ENCODE data around the gene HUS1.
A peak's percentile ranks its signal among the peaks of the same experiment; 100 is the strongest.

The HUS1 gene

DNA sequence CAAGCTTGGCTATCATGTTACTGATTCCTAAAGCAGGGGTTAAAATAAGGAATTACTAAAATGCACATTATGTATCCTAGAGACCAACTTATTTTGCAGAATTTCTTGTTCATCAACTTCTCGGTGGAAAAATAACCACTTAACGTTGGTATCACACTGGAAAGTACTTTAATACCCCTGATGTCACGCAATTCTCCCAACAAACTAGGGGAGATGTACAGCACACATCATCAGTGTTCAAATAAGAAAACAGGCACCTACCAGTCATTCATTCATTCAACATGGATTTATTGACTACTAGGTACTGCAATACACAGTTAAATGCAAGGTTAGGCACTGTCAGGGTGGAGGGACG lies 648 bp downstream of the HUS1 start:
- no peak for DNase-seq

DNA sequence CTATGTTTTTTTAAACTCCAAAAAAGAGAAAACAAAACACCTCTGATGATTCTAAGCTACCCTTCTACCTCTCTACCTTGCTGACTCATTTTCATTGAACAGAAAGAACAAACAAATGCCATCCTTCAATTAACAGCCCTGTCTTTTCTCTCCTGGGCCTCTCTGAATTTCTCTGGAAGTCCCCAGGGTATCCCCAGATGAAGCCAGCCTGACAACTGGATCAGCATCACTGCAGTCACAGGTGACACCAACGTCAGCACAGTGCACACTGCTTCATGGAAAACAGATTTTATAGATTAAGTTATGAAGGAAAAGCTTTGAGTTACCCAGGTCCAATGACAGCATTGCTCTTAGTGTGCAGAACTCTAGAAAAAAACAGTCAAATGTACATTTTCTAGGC lies 5.7 kb downstream of the HUS1 start:
- no peak for DNase-seq

DNA sequence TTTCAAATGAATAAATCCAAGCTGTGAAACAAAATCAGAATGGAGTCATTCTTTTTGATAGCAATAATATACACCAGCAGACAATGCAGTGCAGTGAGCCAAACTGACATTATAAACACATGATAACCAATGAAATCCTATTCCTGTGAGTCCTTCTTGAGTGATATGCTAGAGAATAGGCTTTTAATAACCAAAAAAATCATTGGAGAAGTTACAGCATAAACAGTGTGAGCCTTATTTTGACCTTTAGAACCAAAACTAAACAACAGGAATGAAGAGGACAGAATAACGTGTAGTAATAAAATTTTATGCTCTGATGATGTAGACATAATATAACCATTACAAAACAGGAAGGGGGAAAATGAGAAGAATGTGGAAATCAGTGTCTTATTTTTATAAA lies 8.7 kb downstream of the HUS1 start:
- no peak for DNase-seq

DNA sequence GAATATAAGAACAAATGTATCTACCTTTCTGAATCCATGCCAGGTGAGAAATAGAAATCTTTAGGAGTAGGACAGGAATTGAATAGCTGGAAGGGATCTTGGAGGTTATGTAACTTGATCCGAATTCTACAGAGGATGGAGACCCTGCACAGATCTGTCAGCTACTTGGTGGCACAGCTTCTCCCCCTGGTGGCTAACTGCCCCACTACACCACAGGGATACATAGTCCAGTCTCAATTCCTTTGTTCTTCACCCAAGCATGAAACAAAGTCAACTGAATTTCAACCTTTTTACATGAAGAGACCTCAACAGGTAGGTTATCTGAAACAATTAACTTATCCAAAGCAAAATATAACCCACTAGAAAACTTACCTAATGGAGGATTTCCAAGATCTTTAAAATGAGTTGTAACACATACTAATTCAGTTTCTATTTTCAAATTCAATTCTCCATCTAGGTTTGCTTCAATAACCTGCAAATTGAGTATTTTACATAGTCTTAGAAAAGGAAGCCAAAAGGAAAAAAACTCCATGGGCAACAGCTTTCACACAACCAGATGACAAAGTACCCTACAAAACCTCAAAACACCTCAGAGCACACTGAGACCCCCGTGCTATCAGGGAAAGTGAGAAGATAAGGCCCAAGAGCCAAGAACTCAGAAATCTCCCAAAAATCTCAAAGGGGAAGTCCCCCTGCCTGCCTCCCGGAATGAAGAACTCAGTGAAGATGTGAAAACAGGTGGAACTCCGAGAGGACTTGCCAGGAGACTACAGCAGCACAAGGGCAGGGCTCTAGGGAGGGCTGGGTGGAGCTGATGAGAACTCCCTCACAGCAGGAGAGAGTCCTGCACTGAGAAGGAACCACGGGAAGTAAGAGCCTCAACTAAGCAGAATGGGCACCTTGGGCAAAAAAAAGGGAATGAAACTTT lies 10.3 kb downstream of the HUS1 start:
- peak; percentile 43 to 46 for DNase-seq

GRCh38 chr7:47967708-47968107 lies 11.7 kb downstream of the HUS1 start:
- DNase-seq, result no peak

DNA sequence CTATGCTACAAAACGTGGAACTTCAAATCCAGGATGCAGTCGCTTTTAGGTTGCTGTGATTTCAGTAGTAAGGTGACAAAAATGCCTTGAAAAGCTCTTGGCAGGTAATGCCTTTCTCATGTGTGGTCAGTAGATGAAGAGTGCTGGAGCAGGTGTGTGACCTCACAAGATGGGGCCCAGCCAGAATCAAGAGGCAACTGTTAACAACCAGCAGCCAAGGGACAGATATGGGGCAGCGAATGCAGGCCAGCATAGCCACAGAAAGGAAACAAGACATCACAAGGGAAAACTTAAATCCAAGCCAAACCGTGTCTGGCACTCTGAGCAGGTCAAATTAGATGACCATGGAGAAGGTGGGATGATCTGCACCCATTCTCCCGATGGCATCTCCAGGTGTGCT lies 12.3 kb downstream of the HUS1 start:
- DNase-seq, result no peak

DNA sequence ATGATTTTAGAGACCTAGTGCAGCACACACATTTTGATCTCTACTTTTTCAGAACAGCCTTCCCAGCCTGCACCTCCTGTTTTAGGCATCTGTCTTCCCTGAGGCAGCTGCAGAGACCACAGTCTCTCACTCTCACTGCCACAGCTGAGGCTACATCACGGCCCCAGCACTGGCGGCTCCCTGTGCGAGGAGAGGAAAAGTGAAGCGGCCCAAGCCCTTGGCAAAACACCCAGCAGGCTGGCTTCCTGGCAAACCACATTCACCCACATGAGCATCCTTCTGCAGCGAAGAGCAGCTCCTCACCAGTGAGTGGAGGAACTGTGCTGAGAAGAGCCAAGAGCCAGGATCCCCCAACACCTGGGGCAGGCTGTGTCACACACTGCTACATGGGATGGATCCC lies 14.0 kb downstream of the HUS1 start:
- no peak for DNase-seq

DNA sequence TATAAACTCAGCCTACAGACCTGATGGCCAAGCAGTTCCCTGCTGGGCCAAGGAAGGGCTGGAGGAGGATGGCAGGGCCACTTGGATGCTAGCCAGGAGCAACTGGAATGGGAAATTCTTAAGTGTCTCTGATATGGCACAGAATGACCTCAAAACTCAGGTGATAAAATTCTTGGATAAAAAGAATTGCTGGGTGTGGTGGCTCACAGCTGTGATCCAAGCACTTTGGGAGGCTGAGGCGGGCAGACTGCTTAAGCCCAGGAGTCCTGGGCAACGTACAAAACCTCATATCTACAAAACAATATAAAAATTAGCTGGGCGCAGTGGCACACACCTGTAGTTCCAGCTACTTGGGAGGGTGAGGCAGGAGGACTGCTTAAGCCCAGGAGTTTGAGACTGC lies 17.2 kb downstream of the HUS1 start:
- no peak for DNase-seq

- no peak for DNase-seq
Observed at GRCh38 chr7:47957156-47957555, 22.3 kb downstream of the HUS1 start.

GRCh38 chr7:47956220-47956619 lies 23.2 kb downstream of the HUS1 start:
- DNase-seq, result no peak

DNA sequence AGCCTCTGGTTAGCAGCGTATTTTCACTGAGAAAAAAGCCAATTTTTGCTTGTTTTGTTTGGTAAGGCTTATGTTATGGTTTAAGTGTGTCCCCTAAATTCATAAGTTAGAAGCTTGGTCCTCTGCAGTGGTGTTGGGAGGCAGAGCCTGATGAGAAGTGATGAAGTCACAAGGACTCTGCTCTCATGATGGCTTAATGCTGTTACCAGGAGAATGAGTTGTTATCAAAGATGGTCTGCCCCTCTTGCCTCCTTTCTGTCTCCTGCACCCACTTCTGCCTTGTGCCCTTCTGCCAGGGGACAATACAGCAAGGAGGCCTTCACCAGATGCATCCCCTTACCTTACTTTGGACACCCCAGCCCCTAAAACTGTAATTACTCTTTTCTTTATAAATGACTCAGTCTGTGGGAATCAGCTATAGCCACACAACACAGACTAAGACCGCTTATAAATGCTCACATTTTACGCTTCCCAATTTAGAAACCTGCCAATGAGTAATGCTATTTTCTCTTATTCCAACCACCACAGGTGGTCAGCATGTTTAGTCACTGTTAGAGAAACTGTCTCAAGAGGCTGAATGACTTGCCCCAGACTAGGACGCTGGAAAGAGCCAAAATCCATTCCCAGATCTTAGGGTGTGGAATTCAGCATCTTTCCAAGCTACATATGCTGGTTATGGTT lies 25.0 kb downstream of the HUS1 start:
- DNase-seq, result no peak

- no peak for DNase-seq
Observed at GRCh38 chr7:47953822-47954221, 25.6 kb downstream of the HUS1 start.

DNA sequence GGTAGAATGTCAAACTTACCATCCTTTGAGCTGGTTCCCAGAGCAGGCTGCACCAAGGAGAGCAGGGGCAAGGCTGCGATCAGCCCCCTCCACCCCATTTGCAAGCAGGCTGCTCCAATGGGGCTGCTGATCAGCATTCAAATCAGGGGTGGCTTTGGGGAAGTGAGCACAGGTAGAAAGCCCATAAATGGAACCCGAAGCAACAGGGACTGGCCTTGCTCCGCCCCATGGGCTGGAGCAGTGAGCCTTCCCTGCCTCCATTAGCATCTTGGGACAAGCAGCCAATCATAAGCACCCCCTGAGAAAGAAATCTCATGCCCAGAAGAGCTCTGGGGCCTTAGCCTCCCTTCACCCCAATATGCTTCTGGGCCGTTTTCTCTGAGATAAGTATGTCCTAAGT lies 27.2 kb downstream of the HUS1 start:
- no peak for DNase-seq

DNA sequence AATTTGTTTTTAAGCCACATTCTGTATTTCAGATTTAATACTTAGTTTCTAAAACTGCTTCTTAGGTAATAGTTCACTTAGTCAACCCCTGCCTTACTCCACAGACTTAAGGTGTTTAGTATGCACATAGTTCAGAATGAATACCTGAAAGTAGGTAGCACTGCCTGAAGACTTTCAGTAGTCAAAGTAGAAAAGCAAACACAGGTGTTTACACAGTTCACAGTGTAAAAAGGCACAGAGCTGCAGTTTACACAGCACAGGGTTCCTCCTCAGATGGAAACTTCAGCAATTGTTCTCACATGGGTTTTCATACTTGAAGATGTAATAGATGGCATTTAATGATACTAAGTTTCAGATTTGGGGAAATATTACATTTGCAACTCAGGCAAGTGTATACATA lies 28.0 kb downstream of the HUS1 start:
- no peak for DNase-seq

DNA sequence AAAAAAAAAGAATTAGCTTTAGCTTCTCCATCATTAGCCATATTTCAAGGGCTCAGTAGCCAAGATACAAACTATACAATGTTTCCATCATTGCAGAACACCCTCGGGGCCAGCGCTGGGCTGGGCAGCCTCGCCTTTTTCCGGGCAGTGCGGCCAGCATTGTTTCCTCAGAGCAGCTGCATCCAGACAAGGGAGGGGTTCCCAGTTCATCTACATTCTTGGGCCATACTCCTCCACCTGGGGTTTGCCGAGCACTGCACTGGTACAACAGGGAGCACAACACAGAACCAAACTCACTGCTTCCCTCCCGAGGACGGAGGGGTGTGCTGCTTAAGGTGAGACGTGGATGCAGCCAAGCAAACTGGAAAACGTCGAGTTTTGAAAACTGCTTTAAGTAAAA lies 28.7 kb downstream of the HUS1 start:
- DNase-seq, result no peak

GRCh38 chr7:47949703-47950102 lies 29.7 kb downstream of the HUS1 start:
- DNase-seq, result no peak

- no peak for DNase-seq
Observed at GRCh38 chr7:47948141-47948790, 31.1 kb downstream of the HUS1 start, which contains the start of gene PKD1L1. Gene PKD1L1, minus strand, starts transcription at chr7:47948466. Its CDS starts 26 bp downstream, at chr7:47948440.

- no peak for DNase-seq
Observed at GRCh38 chr7:47947355-47947749, 32.1 kb downstream of the HUS1 start.

DNA sequence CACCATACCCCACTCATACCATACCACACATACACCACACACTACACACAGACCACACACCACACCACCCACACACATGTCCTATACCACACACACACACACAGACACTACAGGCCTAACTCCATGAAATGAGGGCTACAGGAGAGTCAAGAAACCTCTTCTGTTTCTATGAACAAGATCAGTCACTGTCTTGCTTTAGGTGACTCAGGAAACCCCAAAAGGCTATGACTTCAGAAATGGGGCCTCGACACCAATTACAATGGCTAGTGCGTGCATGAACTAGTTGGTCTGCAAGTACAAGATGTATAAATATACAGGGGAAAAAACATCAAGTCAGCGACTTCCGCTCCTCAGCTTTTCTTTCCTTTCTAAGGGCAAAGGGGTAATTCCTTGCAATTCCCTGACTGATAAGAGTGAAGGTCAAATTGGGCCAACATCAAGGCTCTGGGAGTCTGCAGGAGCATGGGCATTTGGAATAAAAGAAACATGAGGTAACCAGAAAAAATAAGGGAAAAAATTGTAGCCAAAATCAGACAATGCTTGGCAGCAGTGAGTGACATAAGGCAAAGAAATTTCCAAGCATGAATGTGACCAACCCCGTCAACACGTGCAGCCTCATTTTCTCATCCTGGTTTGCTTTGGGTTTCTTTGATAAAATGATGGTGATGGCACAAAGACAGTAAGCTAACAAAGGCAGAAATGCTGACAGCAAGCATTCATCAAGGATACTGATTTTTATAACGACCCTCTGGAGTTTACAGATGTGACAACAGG lies 32.6 kb downstream of the HUS1 start:
- DNase-seq, result no peak

DNA sequence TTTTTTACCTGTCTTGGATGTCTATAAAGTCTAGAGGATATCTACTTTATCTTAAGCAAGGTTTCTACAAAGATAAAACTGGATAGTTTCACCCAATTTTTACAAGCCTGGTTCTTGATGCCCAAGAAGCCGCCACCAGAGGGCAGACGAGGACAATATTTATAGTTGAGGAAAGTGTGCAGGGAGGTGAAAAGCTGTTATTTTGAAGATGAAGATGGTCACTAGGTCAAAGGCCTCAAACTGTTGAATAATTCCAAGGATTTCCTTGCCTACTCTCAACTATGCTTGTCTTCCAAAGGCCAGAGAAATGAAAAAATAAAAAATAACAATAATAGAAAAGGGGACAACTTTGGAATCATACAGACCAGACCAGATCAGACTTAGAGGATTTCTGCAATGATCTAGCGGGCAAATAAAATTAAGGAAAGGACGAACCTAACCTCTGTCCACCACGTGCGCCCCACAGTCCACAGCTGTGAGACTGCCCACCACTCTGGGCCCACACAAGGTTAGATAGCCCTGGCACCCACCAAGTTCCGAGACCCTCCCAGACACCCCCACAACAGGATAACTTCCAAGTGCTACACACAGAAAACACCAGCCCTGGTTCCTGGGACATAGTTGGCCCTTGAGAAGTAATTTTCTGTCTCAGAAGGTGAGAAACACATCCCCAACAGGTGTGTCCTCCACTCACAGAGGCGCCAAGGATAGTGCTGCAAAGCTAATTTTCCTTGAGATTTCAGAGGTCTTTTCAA lies 34.0 kb downstream of the HUS1 start:
- DNase-seq, result peak; percentile 72 to 78

DNA sequence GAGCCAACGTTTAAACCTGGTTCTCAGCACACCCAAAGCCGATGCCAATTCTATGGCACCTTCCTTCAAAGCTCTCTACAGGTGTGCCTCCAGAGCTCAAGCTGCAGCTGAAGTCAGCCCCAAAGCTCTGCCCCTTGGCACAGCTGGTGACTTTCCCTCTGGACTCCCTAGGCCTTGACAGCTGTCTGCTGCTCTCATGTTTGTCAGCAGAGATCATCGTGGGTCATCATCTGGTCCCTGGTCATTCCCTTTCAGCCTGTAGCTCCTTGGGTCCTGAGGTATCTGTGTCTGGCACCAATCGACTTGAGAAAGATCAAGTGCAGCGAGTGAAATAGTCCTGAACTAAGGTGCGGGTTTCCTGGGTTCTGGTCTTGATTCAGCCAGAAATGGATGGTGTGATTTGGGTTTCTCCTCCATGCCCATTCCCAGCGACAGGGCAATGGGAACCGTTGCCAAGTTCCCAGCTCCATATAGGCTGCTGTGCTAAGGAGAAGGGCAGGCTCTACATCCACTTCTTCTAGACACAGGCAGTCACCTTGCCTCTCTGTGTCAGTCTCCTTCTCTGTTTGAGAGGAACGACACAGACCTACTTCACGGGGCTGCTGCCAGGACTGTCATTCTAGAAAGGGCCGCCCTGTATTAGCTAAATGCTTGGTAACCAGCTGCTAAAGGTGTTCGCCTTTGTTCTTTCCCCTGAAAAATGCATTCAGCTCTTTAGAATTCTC lies 34.7 kb downstream of the HUS1 start:
- no peak for DNase-seq
